HG02973 (cell line): ENCODE measurements around the gene MMEL1.

ENCODE experiments used
- ATAC-seq: cut with Tn5 transposase; IDR thresholded peaks from one replicate; pipeline ENCODE4 v1.9.1; 2021; ENCODE audit warnings: moderate library complexity; ENCODE audit not compliant: unreplicated experiment

Gene MMEL1

GRCh38 chr1:2643414-2644077 is 10.7 kb upstream of the MMEL1 start:
- no peak for ATAC-seq

GRCh38 chr1:2642560-2643413 is 10.0 kb upstream of the MMEL1 start:
- peak; percentile 81 for ATAC-seq

DNA sequence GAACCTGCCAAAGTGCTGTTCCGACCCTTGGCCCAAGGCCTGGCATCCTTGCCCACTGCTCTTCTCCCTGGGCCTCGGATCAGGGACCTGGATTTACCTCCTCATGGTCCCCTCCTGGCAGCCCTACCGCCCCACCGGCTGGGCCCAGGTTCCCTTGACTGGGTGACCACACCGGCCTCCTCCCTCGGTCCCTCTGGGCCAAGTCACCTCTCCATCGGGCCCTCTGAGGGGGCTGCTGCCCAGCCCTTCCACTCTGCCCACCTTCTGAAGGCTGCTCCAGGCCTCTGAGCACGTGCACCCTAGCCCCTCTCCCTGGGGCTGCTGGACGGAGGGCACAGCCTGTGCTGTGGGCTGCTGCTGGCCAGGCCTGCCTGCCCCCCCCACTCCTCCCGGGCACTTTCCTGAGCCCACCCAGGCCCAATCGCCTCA is 9.3 kb upstream of the MMEL1 start:
- no peak for ATAC-seq

GRCh38 chr1:2641381-2642130 is 8.7 kb upstream of the MMEL1 start:
- ATAC-seq = no peak

DNA sequence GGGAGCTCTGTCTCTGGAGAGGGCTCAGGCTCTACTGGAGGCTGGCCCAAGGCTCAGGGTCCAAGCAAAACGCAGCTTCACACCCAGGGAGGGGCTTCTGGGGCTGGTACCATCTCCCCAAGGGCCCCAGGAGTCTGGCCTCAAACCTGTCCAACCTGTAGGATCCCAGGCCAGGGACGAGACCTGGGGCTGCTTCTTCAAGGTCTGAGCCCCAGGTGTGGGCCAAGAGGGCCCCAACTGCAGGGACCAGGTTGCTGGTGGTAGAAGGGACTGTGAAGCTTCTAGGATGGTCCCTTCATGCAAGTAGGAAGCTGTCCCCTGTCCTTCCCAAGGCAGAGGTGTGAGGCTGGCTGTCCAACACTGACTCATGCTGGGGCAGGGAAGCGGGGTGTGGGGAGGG is 7.8 kb upstream of the MMEL1 start:
- no peak for ATAC-seq

GRCh38 chr1:2639607-2640521 is 7.0 kb upstream of the MMEL1 start:
- ATAC-seq = no peak

GRCh38 chr1:2639203-2639602 is 6.4 kb upstream of the MMEL1 start:
- ATAC-seq = no peak

GRCh38 chr1:2638466-2639115 is 5.8 kb upstream of the MMEL1 start:
- ATAC-seq = no peak

DNA sequence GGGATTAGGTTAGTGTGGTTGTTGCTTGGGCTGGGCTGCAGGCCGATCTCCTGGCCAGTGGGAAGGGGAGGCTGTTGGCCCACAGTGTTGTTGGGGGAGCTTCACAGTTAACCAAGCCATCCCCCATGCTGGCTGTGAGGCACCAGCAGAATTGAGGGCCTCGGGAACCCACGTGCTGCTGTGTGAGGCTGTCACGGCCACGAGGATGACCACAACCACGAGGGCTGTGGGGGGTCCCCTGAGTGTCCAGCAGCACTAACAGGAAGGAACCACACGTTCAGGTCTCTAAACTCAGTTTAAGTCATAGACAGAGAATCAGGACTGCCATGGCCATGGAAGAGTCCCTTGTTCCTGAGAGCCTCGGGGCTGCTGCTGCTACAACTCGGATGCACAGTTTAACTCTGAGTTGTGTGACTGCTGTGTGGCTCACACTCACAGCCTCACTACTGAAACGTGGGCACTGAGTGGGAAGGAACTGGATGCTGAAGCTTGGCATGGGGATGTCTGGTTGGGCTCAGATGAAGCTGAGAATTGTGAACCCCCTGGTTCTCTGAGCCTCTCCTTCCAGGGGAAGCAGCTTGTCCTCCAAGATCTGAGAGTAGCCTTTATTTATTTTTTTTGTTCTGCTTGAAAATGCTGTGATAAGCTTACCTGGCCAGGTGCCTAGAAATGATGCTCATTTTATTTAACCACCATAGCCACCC is 4.8 kb upstream of the MMEL1 start:
- ATAC-seq = no peak

- no peak for ATAC-seq
These were observed 3.9 kb upstream of the MMEL1 start for GRCh38 chr1:2636733-2637132.

DNA sequence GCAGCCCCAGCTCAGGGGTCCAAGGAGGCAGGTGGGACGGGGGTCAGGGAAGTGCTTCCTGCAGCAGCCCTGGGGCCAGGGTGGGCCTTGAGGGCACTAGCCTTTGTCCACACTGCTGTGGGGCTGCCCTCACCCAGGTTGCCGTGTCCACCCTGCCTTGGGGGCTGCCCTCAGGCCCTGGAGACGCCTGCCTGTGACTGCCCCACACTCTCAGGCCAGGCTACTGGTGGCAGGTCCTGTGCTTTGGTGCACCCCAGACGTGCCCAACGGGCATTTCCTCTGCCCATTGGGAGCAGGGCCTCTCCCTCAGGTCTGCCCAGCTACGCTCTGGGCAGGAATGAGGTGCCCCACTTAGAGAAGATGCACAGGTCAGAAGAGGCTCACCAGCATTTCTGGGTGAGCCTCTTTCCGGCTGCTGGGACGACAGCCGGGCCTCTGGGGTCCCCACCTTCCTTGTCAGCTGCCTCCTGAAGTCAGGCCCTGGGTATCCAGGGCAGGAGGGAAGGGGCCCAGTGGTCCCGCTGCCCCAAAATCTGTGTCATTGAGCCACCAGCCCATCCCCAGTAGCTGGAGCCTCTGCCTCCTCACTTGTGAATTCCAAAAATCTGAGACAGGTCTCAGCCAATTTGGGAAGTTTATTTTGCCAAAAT is 2.7 kb upstream of the MMEL1 start:
- no peak for ATAC-seq

GRCh38 chr1:2633936-2634491 is 1.2 kb upstream of the MMEL1 start:
- ATAC-seq = no peak

GRCh38 chr1:2633366-2633935 is 635 bp upstream of the MMEL1 start:
- ATAC-seq = no peak

GRCh38 chr1:2632051-2632430 is 775 bp downstream of the MMEL1 start:
- no peak for ATAC-seq

- no peak for ATAC-seq
These were observed 1.4 kb downstream of the MMEL1 start for GRCh38 chr1:2631136-2632050.

DNA sequence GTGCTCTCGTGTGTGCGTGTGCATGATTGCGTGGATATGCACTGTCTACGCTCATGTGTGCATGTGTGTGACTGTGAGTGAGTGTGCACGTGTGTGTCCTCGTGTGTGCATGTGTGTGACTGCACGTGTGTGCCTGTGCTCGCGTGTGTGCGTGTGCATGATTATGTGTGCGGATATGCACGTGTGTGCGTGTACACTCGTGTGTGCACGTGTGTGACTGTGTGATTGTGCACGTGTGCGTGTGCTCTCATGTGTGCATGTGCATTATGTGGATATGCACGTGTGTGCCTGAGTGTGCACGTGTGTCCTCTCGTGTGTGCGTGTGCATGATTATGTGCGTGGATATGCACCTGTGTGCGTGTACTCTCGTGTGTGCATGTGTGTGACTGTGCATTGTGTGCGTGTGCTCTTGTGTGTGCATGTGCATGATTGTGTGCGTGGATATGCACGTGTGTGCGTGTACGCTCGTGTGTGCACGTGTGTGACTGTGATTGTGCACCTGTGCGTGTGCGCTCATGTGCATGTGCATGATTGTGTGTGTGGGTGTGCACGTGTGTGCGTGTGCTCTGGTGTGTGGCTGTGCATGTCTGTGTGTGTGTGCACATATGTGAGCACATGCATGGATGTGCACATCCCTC is 2.2 kb downstream of the MMEL1 start:
- no peak for ATAC-seq
